Nephron (organoid): ENCODE measurements around the gene OR52W1.
A peak's percentile ranks its signal among the peaks of the same experiment; 100 is the strongest.

Experiments used
- H3K27ac Mint-ChIP-seq, 3 experiments: 2 replicates each; pipeline ENCODE4 v1.8.0; 2020; ENCODE audit warnings: mixed read lengths in 3 of 3, mild to moderate bottlenecking in 2 of 3, moderate library complexity in 1 of 3
- H3K27me3 Mint-ChIP-seq: 2 replicates; pipeline ENCODE4 v1.8.0; 2021; ENCODE audit warnings: low read depth, mild to moderate bottlenecking, moderate library complexity, mixed read lengths
- H3K36me3 Mint-ChIP-seq: 2 replicates; pipeline ENCODE4 v1.8.0; 2020; ENCODE audit warnings: low read depth, mixed read lengths
- H3K4me1 Mint-ChIP-seq: 2 replicates; pipeline ENCODE4 v1.8.0; 2020; ENCODE audit warnings: mixed read lengths
- H3K4me3 Mint-ChIP-seq, 3 experiments: 2 replicates each; pipeline ENCODE4 v1.8.0; 2020; ENCODE audit warnings: mild to moderate bottlenecking in 3 of 3, mixed read lengths in 3 of 3, moderate library complexity in 2 of 3
- H3K9me3 Mint-ChIP-seq: 2 replicates; pipeline ENCODE4 v1.8.0; 2020; ENCODE audit warnings: mixed read lengths
- TF ChIP-seq, protein P1 (sequence below), 3 experiments: fragments of 200-600 bp; sonication (generic); IDR thresholded peaks; one replicate each; pipeline ENCODE4 v1.5.0; 2021; ENCODE audit warnings: antibody characterized with exemption in 3 of 3; ENCODE audit not compliant: unreplicated experiment in 3 of 3

OR52W1 gene

DNA sequence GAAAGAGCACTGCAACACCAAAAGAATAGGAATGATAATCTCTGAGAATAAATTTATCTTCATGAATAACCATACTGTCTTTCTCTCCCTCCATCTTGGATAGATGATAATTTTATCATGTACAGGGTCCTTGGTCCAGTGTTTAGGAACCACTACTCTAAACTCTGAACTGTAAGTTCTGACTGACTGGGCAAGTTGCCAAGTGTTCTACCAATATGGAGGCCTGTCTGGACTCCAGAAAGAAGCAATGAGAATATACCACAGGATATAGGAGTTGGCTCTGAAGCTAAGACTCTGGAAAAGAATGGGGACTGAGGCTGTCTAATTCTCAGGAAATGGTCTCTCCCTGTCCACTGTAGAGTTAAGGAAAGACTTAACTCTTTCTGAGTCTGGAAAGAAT is 33.9 kb downstream of the OR52W1 start:
- Mint-ChIP-seq H3K27me3 (no peaks in the 10 kb centered on the region), H3K36me3 (no peaks in the 10 kb centered on the region), H3K4me1 (peaks cover 23% of the 10 kb centered on the region), H3K4me3 (peak overlapping the region; percentile 81 to 99 (median 96)), H3K9me3 (no peaks in the 10 kb centered on the region), H3K27ac (no peak overlapping the region)
- TF ChIP-seq, protein P1, sequence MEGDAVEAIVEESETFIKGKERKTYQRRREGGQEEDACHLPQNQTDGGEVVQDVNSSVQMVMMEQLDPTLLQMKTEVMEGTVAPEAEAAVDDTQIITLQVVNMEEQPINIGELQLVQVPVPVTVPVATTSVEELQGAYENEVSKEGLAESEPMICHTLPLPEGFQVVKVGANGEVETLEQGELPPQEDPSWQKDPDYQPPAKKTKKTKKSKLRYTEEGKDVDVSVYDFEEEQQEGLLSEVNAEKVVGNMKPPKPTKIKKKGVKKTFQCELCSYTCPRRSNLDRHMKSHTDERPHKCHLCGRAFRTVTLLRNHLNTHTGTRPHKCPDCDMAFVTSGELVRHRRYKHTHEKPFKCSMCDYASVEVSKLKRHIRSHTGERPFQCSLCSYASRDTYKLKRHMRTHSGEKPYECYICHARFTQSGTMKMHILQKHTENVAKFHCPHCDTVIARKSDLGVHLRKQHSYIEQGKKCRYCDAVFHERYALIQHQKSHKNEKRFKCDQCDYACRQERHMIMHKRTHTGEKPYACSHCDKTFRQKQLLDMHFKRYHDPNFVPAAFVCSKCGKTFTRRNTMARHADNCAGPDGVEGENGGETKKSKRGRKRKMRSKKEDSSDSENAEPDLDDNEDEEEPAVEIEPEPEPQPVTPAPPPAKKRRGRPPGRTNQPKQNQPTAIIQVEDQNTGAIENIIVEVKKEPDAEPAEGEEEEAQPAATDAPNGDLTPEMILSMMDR (IDR thresholded peaks at IDR 0.05; ENCODE audit: unreplicated experiment in 3 of 3), result no peak

DNA sequence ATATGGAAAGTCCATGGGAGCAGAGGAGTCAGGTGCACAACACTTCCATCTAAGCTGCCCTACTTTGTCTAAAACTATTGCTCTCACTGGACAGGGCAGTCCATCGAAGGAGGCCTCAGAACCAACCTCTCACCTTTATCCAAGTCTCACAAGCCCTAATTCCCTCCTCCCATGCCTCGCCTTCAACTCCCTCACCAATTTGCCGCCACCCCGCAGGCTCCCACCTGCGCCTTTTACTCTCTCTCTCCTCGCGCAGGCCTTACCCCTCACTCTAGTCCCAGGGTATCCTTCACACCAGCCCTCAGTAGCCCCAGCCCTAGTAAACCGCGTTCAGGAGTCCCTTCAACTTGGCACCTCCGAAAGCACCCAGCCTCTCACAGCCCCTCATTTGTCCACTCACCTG is 35.0 kb downstream of the OR52W1 start:
- H3K27me3 Mint-ChIP-seq, result no peaks in the 10 kb centered on the region
- H3K27ac Mint-ChIP-seq, result peak overlapping the region; percentile 41 to 89 (median 84)
- peaks cover 23% of the 10 kb centered on the region for H3K4me1 Mint-ChIP-seq
- H3K36me3 Mint-ChIP-seq, result no peaks in the 10 kb centered on the region
- no peaks in the 10 kb centered on the region for H3K9me3 Mint-ChIP-seq
- TF ChIP-seq, protein P1 (IDR thresholded peaks at IDR 0.05; ENCODE audit: unreplicated experiment in 3 of 3), result no peak
- peak overlapping the region; percentile 96 to 99 (median 98) for H3K4me3 Mint-ChIP-seq

DNA sequence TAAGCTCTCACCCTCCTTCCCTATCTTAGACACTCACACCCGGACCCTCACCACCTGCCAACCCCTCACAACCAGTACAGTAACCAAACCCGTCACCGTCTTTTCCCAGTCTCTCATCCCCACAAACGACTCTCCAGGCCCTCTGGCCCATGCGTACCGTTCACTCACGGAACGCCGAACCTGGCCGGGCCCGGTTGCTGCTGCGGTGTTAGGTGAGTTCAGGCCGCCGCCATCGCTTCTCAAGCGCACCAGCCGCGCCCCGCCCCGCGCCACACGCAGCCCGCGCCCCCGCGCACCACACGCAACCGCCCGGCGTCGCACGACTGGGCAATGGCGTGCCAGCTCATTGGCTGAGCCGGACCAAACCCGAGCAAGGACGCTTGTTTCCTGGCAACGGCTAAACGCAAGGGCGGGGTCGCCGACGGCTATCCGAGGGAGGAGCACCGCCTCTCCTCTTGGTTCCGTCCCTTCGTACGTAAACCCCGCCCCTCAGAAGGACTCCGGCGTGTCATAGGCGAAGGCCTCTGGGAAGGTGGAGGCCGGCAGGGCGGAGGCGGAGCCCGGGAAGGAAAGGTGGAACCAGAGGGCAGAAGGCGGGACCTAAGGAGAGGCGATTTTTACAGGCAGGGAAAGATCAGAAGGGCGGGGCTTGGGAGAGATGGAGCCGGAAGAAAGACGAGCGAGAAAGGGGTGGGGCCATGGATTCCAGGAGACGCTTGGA is 35.5 kb downstream of the OR52W1 start, which contains the start of gene FHIP1B:
TSS of gene FHIP1B (minus strand) at position 250 of the 721 bp plus-strand sequence. CDS start 10,120 bp downstream, outside the sequence.
- TF ChIP-seq, protein P1 (IDR thresholded peaks at IDR 0.05; ENCODE audit: unreplicated experiment in 3 of 3), result no peak
- H3K4me1 Mint-ChIP-seq, result peaks cover 23% of the 10 kb centered on the region
- peak within 1 kb of the TSS; percentile 96 to 99 (median 98) for H3K4me3 Mint-ChIP-seq
- no peaks in the 10 kb centered on the region for H3K9me3 Mint-ChIP-seq
- no peaks in the 10 kb centered on the region for H3K36me3 Mint-ChIP-seq
- peak within 1 kb of the TSS; percentile 90 to 97 (median 96) for H3K27ac Mint-ChIP-seq
- H3K27me3 Mint-ChIP-seq, result no peaks in the 10 kb centered on the region

DNA sequence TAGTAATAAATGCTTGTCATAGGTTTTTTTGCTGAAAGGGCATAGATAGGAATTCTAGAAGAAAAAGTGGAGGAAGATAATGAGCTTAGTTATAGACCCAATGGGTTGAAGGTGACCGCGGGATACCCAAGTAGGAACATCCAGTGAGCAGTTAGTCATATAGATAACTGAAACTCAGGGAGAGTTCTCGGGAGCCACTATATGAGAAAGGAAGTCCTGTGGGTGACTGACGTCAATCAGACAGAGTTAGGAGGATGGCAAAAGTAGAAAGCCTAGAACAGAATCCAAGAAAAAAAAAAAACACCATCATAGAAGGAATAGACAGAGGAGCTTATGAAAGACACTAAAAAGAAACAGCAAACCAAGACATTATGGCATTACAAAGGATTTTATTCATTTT is 38.2 kb downstream of the OR52W1 start:
- peaks cover 6% of the 10 kb centered on the region for H3K27me3 Mint-ChIP-seq
- no peak overlapping the region for H3K27ac Mint-ChIP-seq
- TF ChIP-seq, protein P1 (IDR thresholded peaks at IDR 0.05; ENCODE audit: unreplicated experiment in 3 of 3), result no peak
- no peak overlapping the region for H3K4me3 Mint-ChIP-seq
- peaks cover 17% of the 10 kb centered on the region for H3K4me1 Mint-ChIP-seq
- H3K9me3 Mint-ChIP-seq, result no peaks in the 10 kb centered on the region
- no peaks in the 10 kb centered on the region for H3K36me3 Mint-ChIP-seq

DNA sequence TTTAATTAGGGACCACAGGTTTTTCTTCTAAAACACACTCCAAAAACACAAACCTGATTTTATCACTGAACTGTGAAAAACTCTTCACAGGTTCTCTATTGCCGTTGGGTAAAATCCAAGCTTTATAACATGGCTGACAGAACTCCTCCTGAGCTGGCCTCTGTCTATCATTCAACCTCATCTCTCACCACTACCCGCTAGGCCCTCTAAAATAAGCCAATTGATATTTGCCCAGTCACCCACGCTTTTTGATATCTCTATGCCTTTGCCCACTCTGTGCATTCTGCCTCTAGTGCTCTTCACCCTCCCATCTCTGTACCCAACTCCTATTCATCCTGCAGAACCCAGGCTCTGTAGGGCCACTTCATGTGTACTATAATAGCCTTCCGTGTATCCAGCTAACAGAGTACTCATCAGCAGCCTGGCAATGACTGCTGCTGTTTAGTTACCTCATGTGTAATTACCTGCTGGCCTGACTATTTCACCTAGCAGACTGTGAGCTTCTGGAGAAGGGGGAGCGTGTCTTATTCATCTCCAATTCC is 38.8 kb downstream of the OR52W1 start:
- peaks cover 6% of the 10 kb centered on the region for H3K27me3 Mint-ChIP-seq
- TF ChIP-seq, protein P1 (IDR thresholded peaks at IDR 0.05; ENCODE audit: unreplicated experiment in 3 of 3), result no peak
- no peak overlapping the region for H3K27ac Mint-ChIP-seq
- H3K4me1 Mint-ChIP-seq, result peaks cover 17% of the 10 kb centered on the region
- H3K4me3 Mint-ChIP-seq, result no peak overlapping the region
- H3K9me3 Mint-ChIP-seq, result no peaks in the 10 kb centered on the region
- H3K36me3 Mint-ChIP-seq, result no peaks in the 10 kb centered on the region
